Gastrocnemius medialis (tissue), 4 donors: ENCODE results near the gene TMEM14A.

Experiments used
- CTCF ChIP-seq, 5 experiments: fragments of 450-650 bp in 3 of 5; fragments of 200-600 bp in 2 of 5; sonication (generic) in 2 of 5; IDR thresholded peaks in 4 of 5; conservative IDR thresholded peaks in 1 of 5; 1 replicate in 4 of 5; 2 replicates in 1 of 5; pipeline ENCODE4 v1.5.1; 2016 to 2019; ENCODE audit warnings: antibody characterized with exemption in 5 of 5, mild to moderate bottlenecking in 3 of 5, moderate library complexity in 3 of 5
- POLR2A ChIP-seq, 2 donors: fragments of 450-650 bp; IDR thresholded peaks; one replicate each; pipeline ENCODE4 v1.6.1; 2017; ENCODE audit warnings: antibody characterized with exemption in 2 of 2, mild to moderate bottlenecking in 2 of 2, moderate library complexity in 2 of 2

GRCh38 chr6:52641826-52642225 lies 29.1 kb upstream of the TMEM14A start:
- TF ChIP-seq CTCF (IDR thresholded peaks at IDR 0.05 in 4 of 5, conservative IDR thresholded peaks at IDR 0.05 in 1 of 5) (no peak), POLR2A (IDR thresholded peaks at IDR 0.05) (no peak)
